Neural crest cell (in vitro differentiated cells): ENCODE results near the gene VSIG10. TPM values are rescaled to one million over a fixed set of nuclear protein-coding genes. Genes with fewer than 3 reads are reported as not detected.

Source experiments
- DNase-seq: peaks from one replicate; pipeline ENCODE4 v3.0.0; 2021; ENCODE audit warnings: low read depth, mixed read lengths, low spot score
- H3K27ac Mint-ChIP-seq: one replicate; pipeline ENCODE4 v1.8.0; 2021; ENCODE audit warnings: mild to moderate bottlenecking, mixed read lengths; ENCODE audit not compliant: unreplicated experiment
- H3K27me3 Mint-ChIP-seq: 2 replicates; pipeline ENCODE4 v1.8.0; 2021; ENCODE audit warnings: low read depth, mild to moderate bottlenecking, mixed read lengths
- H3K36me3 Mint-ChIP-seq: 2 replicates; pipeline ENCODE4 v1.8.0; 2021; ENCODE audit warnings: low read depth, mild to moderate bottlenecking, mixed read lengths
- H3K4me1 Mint-ChIP-seq: 2 replicates; pipeline ENCODE4 v1.8.0; 2021; ENCODE audit warnings: mixed read lengths
- H3K4me3 Mint-ChIP-seq: one replicate; pipeline ENCODE4 v1.8.0; 2021; ENCODE audit warnings: mild to moderate bottlenecking, mixed read lengths
- H3K9me3 Mint-ChIP-seq: 2 replicates; pipeline ENCODE4 v1.8.0; 2021; ENCODE audit warnings: mixed read lengths
- total RNA-seq: library from RNA; stranded (reverse); gene quantifications from 2 replicates; pipeline ENCODE4 v1.2.1, GENCODE V29; 2021
- TF ChIP-seq, protein P1 (sequence below): fragments of 200-600 bp; sonication (generic); conservative IDR thresholded peaks from 2 replicates; pipeline ENCODE4 v1.5.0; 2021; ENCODE audit warnings: antibody characterized with exemption, mild to moderate bottlenecking

The VSIG10 gene
- total RNA-seq, 1 donor from 2014 or later: 26.8 TPM

- Mint-ChIP-seq H3K27me3 (peaks cover 2% of the 10 kb centered on the region), H3K9me3 (no peaks in the 10 kb centered on the region), H3K4me3 (peak overlapping the region; percentile 90), H3K36me3 (peaks cover 12% of the 10 kb centered on the region), H3K4me1 (peaks cover 30% of the 10 kb centered on the region), H3K27ac (no peak overlapping the region)
- TF ChIP-seq, protein P1, sequence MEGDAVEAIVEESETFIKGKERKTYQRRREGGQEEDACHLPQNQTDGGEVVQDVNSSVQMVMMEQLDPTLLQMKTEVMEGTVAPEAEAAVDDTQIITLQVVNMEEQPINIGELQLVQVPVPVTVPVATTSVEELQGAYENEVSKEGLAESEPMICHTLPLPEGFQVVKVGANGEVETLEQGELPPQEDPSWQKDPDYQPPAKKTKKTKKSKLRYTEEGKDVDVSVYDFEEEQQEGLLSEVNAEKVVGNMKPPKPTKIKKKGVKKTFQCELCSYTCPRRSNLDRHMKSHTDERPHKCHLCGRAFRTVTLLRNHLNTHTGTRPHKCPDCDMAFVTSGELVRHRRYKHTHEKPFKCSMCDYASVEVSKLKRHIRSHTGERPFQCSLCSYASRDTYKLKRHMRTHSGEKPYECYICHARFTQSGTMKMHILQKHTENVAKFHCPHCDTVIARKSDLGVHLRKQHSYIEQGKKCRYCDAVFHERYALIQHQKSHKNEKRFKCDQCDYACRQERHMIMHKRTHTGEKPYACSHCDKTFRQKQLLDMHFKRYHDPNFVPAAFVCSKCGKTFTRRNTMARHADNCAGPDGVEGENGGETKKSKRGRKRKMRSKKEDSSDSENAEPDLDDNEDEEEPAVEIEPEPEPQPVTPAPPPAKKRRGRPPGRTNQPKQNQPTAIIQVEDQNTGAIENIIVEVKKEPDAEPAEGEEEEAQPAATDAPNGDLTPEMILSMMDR: no peak
- no peak for DNase-seq
These were observed 40.0 kb downstream of the VSIG10 start for GRCh38 chr12:118063576-118064391.

DNA sequence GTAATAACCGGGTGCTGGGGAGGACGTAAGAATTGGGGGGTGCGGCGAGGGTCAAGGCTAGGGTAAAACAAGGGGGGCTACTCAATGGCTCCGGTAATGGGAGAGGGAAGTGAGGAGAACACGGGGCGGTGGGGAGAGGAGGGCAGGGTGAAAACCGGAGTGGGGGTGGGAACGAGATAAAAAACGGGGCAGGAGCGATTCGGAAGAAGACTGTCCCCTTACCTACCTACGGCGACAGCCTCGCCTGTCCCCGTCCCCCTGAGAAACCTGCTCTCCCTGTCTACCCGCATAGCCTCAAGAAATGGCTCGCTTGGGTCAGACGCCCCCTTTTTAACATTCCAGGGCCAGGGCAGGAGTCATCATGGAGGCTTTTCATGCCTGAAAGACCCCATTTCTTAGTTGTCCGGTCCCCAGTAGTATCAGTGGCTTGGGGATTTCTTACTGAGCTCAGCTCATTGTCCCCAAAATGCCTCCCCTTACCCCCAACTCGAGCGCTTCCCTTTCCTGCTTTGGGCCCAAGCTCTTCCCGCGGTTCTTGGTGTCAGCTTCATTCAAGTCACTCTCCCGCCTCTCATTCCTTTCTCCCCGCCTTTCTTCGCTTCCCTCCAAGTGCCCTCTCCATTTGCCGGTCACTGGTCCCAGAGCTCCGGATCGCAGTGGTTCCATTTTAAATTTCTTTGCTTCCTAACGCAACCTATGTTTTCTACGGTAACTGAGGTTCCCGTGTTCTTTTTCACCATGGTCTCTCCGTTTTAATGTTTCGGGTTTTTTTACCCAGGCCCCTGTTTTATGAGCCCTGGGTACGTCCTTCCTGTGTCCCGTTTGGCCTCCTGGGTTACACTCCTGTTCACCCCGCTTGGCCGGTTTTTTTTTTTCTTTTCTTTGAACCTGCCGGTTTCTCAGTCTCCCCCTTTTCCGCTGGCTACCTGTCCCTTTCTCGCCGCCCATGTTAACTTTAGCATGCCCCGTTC, 41.7 kb downstream of the VSIG10 start:
- Mint-ChIP-seq H3K9me3 (no peaks in the 10 kb centered on the region), H3K27ac (peak overlapping the region; percentile 99), H3K36me3 (peaks cover 6% of the 10 kb centered on the region), H3K27me3 (peaks cover 2% of the 10 kb centered on the region), H3K4me1 (peaks cover 30% of the 10 kb centered on the region), H3K4me3 (peak overlapping the region; percentile 90)
- DNase-seq: no peak
- TF ChIP-seq, protein P1: no peak

DNA sequence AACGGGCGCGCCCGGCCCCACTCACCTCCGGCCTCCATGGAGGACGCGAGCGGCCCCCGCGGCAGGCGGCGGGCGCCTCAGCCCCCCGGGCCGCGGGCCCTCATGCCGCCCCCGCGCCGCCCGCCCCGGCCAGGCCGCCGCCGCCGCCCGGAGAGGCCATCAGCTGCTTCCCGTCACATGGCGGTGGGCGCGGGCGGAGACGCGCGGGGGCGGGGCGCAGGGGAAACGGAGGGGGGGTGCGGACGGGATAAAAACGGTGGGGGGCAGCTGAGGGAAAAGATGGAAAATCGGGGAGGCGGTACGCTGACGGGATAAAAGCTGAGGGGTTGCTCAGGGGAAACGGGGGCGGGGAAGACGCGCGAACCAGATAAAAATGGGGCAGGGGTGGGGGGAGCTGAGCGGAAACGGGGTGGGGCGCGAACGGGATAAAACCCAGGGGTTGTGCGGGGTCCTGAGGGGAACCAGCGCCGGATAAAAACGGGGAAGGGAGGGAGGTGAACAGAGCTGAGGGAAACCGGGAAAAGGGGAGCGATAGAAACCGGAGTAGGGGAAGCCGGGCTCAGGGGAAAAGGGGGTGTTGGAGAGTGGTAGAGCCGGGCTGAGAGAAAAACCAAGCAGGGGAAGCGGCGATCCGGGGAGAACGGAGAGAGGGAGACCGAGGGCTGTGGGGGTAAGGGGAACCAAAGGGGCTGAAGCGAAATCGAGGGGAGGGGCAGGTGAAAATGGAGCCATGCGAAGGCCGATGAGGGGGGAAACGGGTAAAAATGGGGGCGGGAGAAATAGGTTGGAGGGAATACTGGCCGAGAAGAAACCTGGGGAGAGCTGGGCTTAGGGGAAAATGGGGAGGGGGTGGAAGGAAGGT, 42.6 kb downstream of the VSIG10 start, which contains the start of gene WSB2:
WSB2 (minus strand) TSS at position 169 of the 862 bp plus-strand sequence; CDS start at position 38, 131 bp downstream.
- TF ChIP-seq, protein P1: no peak
- Mint-ChIP-seq H3K4me1 (peaks cover 30% of the 10 kb centered on the region), H3K4me3 (peak within 1 kb of the TSS; percentile 92), H3K36me3 (peaks cover 2% of the 10 kb centered on the region), H3K27me3 (peaks cover 2% of the 10 kb centered on the region), H3K27ac (peak within 1 kb of the TSS; percentile 99), H3K9me3 (no peaks in the 10 kb centered on the region)
- peak; percentile 25 for DNase-seq

- Mint-ChIP-seq H3K27ac (peak overlapping the region; percentile 87), H3K4me3 (peak overlapping the region; percentile 92), H3K27me3 (peaks cover 2% of the 10 kb centered on the region), H3K36me3 (peaks cover 7% of the 10 kb centered on the region), H3K9me3 (no peaks in the 10 kb centered on the region), H3K4me1 (peaks cover 30% of the 10 kb centered on the region)
- peak; percentile 18 for DNase-seq
- TF ChIP-seq, protein P1: no peak
These were observed 43.4 kb downstream of the VSIG10 start for GRCh38 chr12:118060301-118061010.
